Measurements from ENCODE around the gene CSNK1A1. TPM values are rescaled to one million over a fixed set of nuclear protein-coding genes. Genes with fewer than 3 reads are reported as not detected.
A peak's percentile ranks its signal among the peaks of the same experiment; 100 is the strongest.
"Not testable (repeated sequence)": the region's sequence is repeated elsewhere in the genome, so short reads cannot be mapped to it uniquely, and the experiment has no call there.

CSNK1A1 gene
- total RNA-seq, 1 donor from 2014 or later = 198 TPM

GRCh38 chr5:149445343-149445738 lies 105.9 kb downstream of the CSNK1A1 start:
- no peaks in the 10 kb centered on the region for H3K27me3 ChIP-seq (ENCODE audit: low read depth)
- ATAC-seq = no peak
- peak overlapping the region; percentile 60 for H3K27ac ChIP-seq
- no peak for DNase-seq
- H3K4me3 ChIP-seq = no peak overlapping the region
- intact Hi-C loops (cut with DNase I) = no loop called here
- TF ChIP-seq CTCF (IDR thresholded peaks at IDR 0.05) = no peak
- H3K36me3 ChIP-seq = no peaks in the 10 kb centered on the region
- peaks cover 35% of the 10 kb centered on the region for H3K4me1 ChIP-seq
- no peaks in the 10 kb centered on the region for H3K9me3 ChIP-seq

- not testable (repeated sequence) for DNase-seq; H3K9me3 ChIP-seq; ATAC-seq; H3K27me3 ChIP-seq (ENCODE audit: low read depth); H3K27ac ChIP-seq; H3K36me3 ChIP-seq; H3K4me3 ChIP-seq
- H3K4me1 ChIP-seq = peaks cover 35% of the 10 kb centered on the region
- intact Hi-C loops (cut with DNase I) = loop anchor here (5.0 kb wide), 1 partner anchor 118 kb away; no protein-coding TSS in a partner anchor
Observed at GRCh38 chr5:149444430-149444829, 106.8 kb downstream of the CSNK1A1 start.

- H3K27ac ChIP-seq = peak overlapping the region; percentile 37
- DNase-seq = no peak
- H3K4me1 ChIP-seq = peaks cover 29% of the 10 kb centered on the region
- no peak for TF ChIP-seq CTCF (IDR thresholded peaks at IDR 0.05)
- H3K4me3 ChIP-seq = no peak overlapping the region
- intact Hi-C loops (cut with DNase I) = loop anchor here (5.0 kb wide), 1 partner anchor 119 kb away; no protein-coding TSS in a partner anchor
- H3K36me3 ChIP-seq = no peaks in the 10 kb centered on the region
- no peak for ATAC-seq
- no peaks in the 10 kb centered on the region for H3K27me3 ChIP-seq (ENCODE audit: low read depth)
- no peaks in the 10 kb centered on the region for H3K9me3 ChIP-seq
Observed at GRCh38 chr5:149443210-149443609, 108.0 kb downstream of the CSNK1A1 start.

GRCh38 chr5:149442563-149443182 lies 108.6 kb downstream of the CSNK1A1 start:
- Histone ChIP-seq H3K4me3 (no peak overlapping the region), H3K4me1 (peaks cover 29% of the 10 kb centered on the region), H3K27ac (peak overlapping the region; percentile 37), H3K9me3 (no peaks in the 10 kb centered on the region), H3K36me3 (no peaks in the 10 kb centered on the region), H3K27me3 (ENCODE audit: low read depth) (no peaks in the 10 kb centered on the region)
- peak; percentile 95 for TF ChIP-seq CTCF (IDR thresholded peaks at IDR 0.05)
- DNase-seq = peak; percentile 86
- peak; percentile 90 to 92 for ATAC-seq
- intact Hi-C loops (cut with DNase I) = loop anchor here (5.0 kb wide), 1 partner anchor 120 kb away; no protein-coding TSS in a partner anchor

Other genes starting within 250 kb of the CSNK1A1 start
- gene GRPEL2, start 205.9 kb downstream of the CSNK1A1 start, total RNA-seq = 15.1 TPM
- 5.9 TPM for gene PCYOX1L, start 193.4 kb downstream of the CSNK1A1 start, total RNA-seq
- gene IL17B, start 172.1 kb downstream of the CSNK1A1 start, total RNA-seq = not detected
- gene ARHGEF37, start 30.1 kb upstream of the CSNK1A1 start, total RNA-seq = 13.5 TPM
- gene PPARGC1B, start 178.9 kb upstream of the CSNK1A1 start, total RNA-seq = 12.5 TPM